GM19099 (cell line): ENCODE data around the gene CCDC112.
A peak's percentile ranks its signal among the peaks of the same experiment; 100 is the strongest.

ENCODE experiments used
- POLR2A ChIP-seq: IDR thresholded peaks from 3 replicates; pipeline ENCODE4 v1.6.1; 2011; ENCODE audit warnings: low read depth; ENCODE audit not compliant: insufficient read length; ENCODE audit errors: extremely low read depth

CCDC112 gene

GRCh38 chr5:115291397-115291796 lies 5.1 kb downstream of the CCDC112 start:
- TF ChIP-seq POLR2A, result no peak

GRCh38 chr5:115289104-115289503 lies 7.3 kb downstream of the CCDC112 start:
- no peak for TF ChIP-seq POLR2A

GRCh38 chr5:115284021-115284420 lies 12.4 kb downstream of the CCDC112 start:
- no peak for TF ChIP-seq POLR2A

- TF ChIP-seq POLR2A, result no peak
These were observed 14.3 kb downstream of the CCDC112 start for GRCh38 chr5:115282131-115282530.

GRCh38 chr5:115274584-115274983 lies 21.9 kb downstream of the CCDC112 start:
- no peak for TF ChIP-seq POLR2A

GRCh38 chr5:115272297-115272958 lies 24.0 kb downstream of the CCDC112 start:
- no peak for TF ChIP-seq POLR2A

GRCh38 chr5:115271295-115272050 lies 25.0 kb downstream of the CCDC112 start:
- TF ChIP-seq POLR2A, result no peak

- no peak for TF ChIP-seq POLR2A
These were observed 28.8 kb downstream of the CCDC112 start for GRCh38 chr5:115267617-115268016.

- no peak for TF ChIP-seq POLR2A
These were observed 31.2 kb downstream of the CCDC112 start for GRCh38 chr5:115265220-115265619.

GRCh38 chr5:115264786-115265185 lies 31.7 kb downstream of the CCDC112 start:
- TF ChIP-seq POLR2A, result no peak

- TF ChIP-seq POLR2A, result no peak
These were observed 33.4 kb downstream of the CCDC112 start for GRCh38 chr5:115263078-115263380.

- peak; percentile 86 for TF ChIP-seq POLR2A
These were observed 34.0 kb downstream of the CCDC112 start, which contains the start of gene PGGT1B for GRCh38 chr5:115262321-115263077. PGGT1B (minus strand) TSS chr5:115262877; CDS start chr5:115262851, 26 bp downstream.

- TF ChIP-seq POLR2A, result no peak
These were observed 34.5 kb downstream of the CCDC112 start for GRCh38 chr5:115262011-115262320.

- TF ChIP-seq POLR2A, result no peak
These were observed 36.2 kb downstream of the CCDC112 start for GRCh38 chr5:115260248-115260647.

- no peak for TF ChIP-seq POLR2A
These were observed 38.5 kb downstream of the CCDC112 start for GRCh38 chr5:115257981-115258380.
